ENCODE data around the gene ZNRD2. TPM values are rescaled to one million over a fixed set of nuclear protein-coding genes. Genes with fewer than 3 reads are reported as not detected.

Gene ZNRD2
- total RNA-seq, 1 experiment from 2014 or later = 61.2 TPM

GRCh38 chr11:65599955-65600246, 29.6 kb downstream of the ZNRD2 start:
- TF ChIP-seq POLR2AphosphoS5 (IDR thresholded peaks at IDR 0.05; ENCODE audit: low read depth, low read length) (no peak), REST (IDR thresholded peaks at IDR 0.05; ENCODE audit: insufficient read depth in 1 of 2, low read depth in 2 of 2, low read length in 1 of 2) (peak in 1 of 2 experiments; percentile 22; a peak in 1 of 4 replicates)
- ChIA-PET CTCF (no interaction called here), POLR2A (no interaction called here)
- in situ Hi-C loops (cut with HindIII; ENCODE audit: low pct_unique_long_range_greater_than_20kb, low sequenced_read_pairs) = no loop called here
- Histone ChIP-seq H3K27me3 (ENCODE audit: control insufficient read depth, insufficient read depth, low read length) (no peaks in the 10 kb centered on the region), H3K36me3 (ENCODE audit: control insufficient read depth, insufficient read depth, low read length) (peaks cover 2% of the 10 kb centered on the region; the same call in 1 of the 2 replicates), H3K27ac (ENCODE audit: low read length) (no peak overlapping the region), H3K4me1 (ENCODE audit: control insufficient read depth, insufficient read depth, low read length) (peaks cover 11% of the 10 kb centered on the region; the same call in 1 of the 2 replicates), H3K9me3 (ENCODE audit: control insufficient read depth, insufficient read depth, low read depth, low read length) (no peaks in the 10 kb centered on the region), H3K4me3 (ENCODE audit: low read depth in 2 of 2, low read length in 2 of 2) (no peak overlapping the region)
- BruUV-seq (replicated peaks) = no TSS peak
- DNase-seq (ENCODE audit: low read depth, low spot score) (no peak), ATAC-seq (0 out of 2 replicates have a peak, but pooled peaks have one; percentile 4)
- intact Hi-C loops (cut with micrococcal nuclease; ENCODE audit: unreplicated experiment) = no loop called here

- in situ Hi-C loops (cut with HindIII; ENCODE audit: low pct_unique_long_range_greater_than_20kb, low sequenced_read_pairs) (no loop called here), intact Hi-C loops (cut with micrococcal nuclease; ENCODE audit: unreplicated experiment) (no loop called here)
- H3K9me3 ChIP-seq (ENCODE audit: control insufficient read depth, insufficient read depth, low read depth, low read length) = no peaks in the 10 kb centered on the region
- no peak for TF ChIP-seq CTCF (IDR thresholded peaks at IDR 0.05)
- TF ChIP-seq SIN3A (IDR thresholded peaks at IDR 0.05; ENCODE audit: borderline replicate concordance, insufficient read depth, low read depth, low read length) = no peak
- TF ChIP-seq REST (IDR thresholded peaks at IDR 0.05; ENCODE audit: insufficient read depth in 1 of 2, low read depth in 2 of 2, low read length in 1 of 2) = no peak
- TF ChIP-seq TCF7L2 (IDR thresholded peaks at IDR 0.05; ENCODE audit: low read depth, low read length) = no peak
- TF ChIP-seq POLR2AphosphoS5 (IDR thresholded peaks at IDR 0.05; ENCODE audit: low read depth, low read length) = no peak
- CTCF ChIA-PET = no interaction called here
- ATAC-seq (no peak), DNase-seq (ENCODE audit: low read depth, low spot score) (no peak)
- H3K4me3 ChIP-seq (ENCODE audit: low read depth in 2 of 2, low read length in 2 of 2) = no peak overlapping the region
- peaks cover 11% of the 10 kb centered on the region; the same call in 1 of the 2 replicates for H3K36me3 ChIP-seq (ENCODE audit: control insufficient read depth, insufficient read depth, low read length)
- POLR2A ChIA-PET = interaction anchor here (0.6 to 0.7 kb wide), 2 partner anchors 14 to 343 kb away, joined by 5 read pairs; no protein-coding TSS in a partner anchor
- no peaks in the 10 kb centered on the region for H3K4me1 ChIP-seq (ENCODE audit: control insufficient read depth, insufficient read depth, low read length)
- H3K27ac ChIP-seq (ENCODE audit: low read length) = no peak overlapping the region
- H3K27me3 ChIP-seq (ENCODE audit: control insufficient read depth, insufficient read depth, low read length) = no peaks in the 10 kb centered on the region
- BruUV-seq (replicated peaks) = no TSS peak
These were observed 34.0 kb downstream of the ZNRD2 start for GRCh38 chr11:65604258-65604657.
